Fibroblast of mammary gland (primary cell): ENCODE data around the gene TESPA1.

Experiments
- DNase-seq: peaks from one replicate; pipeline ENCODE4 v3.0.0-alpha.2; 2010; ENCODE audit warnings: low read depth
- H3K4me3 ChIP-seq: 2 replicates; pipeline ENCODE4 v1.5.1; 2011; ENCODE audit warnings: low read depth, mild to moderate bottlenecking, low read length, moderate library complexity; ENCODE audit not compliant: control insufficient read depth
- TF ChIP-seq, protein P1 (sequence below): conservative IDR thresholded peaks from 2 replicates; pipeline ENCODE4 v1.5.1; 2011; ENCODE audit warnings: low read depth, low read length, inconsistent platforms; ENCODE audit not compliant: control insufficient read depth, insufficient read depth

The TESPA1 gene

GRCh38 chr12:54937929-54938328 is 46.6 kb downstream of the TESPA1 start:
- TF ChIP-seq, protein P1, sequence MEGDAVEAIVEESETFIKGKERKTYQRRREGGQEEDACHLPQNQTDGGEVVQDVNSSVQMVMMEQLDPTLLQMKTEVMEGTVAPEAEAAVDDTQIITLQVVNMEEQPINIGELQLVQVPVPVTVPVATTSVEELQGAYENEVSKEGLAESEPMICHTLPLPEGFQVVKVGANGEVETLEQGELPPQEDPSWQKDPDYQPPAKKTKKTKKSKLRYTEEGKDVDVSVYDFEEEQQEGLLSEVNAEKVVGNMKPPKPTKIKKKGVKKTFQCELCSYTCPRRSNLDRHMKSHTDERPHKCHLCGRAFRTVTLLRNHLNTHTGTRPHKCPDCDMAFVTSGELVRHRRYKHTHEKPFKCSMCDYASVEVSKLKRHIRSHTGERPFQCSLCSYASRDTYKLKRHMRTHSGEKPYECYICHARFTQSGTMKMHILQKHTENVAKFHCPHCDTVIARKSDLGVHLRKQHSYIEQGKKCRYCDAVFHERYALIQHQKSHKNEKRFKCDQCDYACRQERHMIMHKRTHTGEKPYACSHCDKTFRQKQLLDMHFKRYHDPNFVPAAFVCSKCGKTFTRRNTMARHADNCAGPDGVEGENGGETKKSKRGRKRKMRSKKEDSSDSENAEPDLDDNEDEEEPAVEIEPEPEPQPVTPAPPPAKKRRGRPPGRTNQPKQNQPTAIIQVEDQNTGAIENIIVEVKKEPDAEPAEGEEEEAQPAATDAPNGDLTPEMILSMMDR = no peak
- no peak overlapping the region for H3K4me3 ChIP-seq
- DNase-seq = no peak

GRCh38 chr12:54937376-54937775 is 47.2 kb downstream of the TESPA1 start:
- no peak for DNase-seq
- H3K4me3 ChIP-seq = no peak overlapping the region
- TF ChIP-seq, protein P1 = no peak

DNA sequence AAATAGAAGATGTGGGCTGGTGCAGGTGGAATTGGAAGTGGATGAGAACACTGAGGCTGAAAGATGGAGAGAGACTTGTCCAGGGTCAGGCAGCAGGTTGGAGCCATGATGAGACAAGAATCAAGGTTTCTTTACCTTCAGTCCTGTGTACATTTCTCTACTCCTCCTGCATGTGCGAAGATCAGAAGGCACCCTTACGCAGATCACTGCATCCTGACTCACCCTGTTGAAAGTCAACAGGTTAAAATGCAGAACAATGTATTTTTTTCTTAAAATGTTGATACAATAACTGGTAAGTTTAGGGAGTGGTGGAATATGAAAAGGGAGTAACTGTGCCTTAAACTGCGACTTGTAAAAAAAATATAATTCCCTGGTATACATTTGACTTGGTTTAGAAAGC is 47.8 kb downstream of the TESPA1 start:
- peak; percentile 26 for DNase-seq
- no peak overlapping the region for H3K4me3 ChIP-seq
- TF ChIP-seq, protein P1 = no peak

- TF ChIP-seq, protein P1 = peak; percentile 11
- H3K4me3 ChIP-seq = no peak overlapping the region
- DNase-seq = peak; percentile 95
These were observed 49.2 kb downstream of the TESPA1 start for GRCh38 chr12:54935235-54935951.

DNA sequence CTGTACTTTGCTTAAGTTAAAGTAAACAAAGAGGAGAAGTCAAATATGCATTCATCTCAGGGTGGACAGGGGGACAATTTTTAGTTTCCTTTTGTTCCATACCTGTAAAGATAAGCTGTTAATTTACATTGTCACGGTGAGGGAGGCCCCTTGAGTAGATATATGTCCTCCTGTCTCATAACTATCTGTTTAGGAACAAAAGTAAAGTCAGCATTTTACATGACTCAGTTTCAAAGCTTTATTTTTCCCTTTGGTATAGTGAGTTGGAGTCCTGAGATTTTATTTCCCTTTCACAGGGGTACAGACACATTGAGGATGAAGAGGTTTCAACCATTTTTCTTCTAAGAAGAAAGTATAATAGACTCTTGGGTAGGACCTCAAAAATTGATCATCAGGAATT is 50.1 kb downstream of the TESPA1 start:
- no peak for DNase-seq
- TF ChIP-seq, protein P1 = no peak
- H3K4me3 ChIP-seq = no peak overlapping the region

- no peak overlapping the region for H3K4me3 ChIP-seq
- TF ChIP-seq, protein P1 = no peak
- peak; percentile 52 for DNase-seq
These were observed 51.2 kb downstream of the TESPA1 start for GRCh38 chr12:54933376-54933775.
